ENCODE data around the gene DSCAM. TPM values are rescaled to one million over a fixed set of nuclear protein-coding genes. Genes with fewer than 3 reads are reported as not detected.
"Not testable (repeated sequence)": the region's sequence is repeated elsewhere in the genome, so short reads cannot be mapped to it uniquely, and the experiment has no call there.

DSCAM gene, protein sequence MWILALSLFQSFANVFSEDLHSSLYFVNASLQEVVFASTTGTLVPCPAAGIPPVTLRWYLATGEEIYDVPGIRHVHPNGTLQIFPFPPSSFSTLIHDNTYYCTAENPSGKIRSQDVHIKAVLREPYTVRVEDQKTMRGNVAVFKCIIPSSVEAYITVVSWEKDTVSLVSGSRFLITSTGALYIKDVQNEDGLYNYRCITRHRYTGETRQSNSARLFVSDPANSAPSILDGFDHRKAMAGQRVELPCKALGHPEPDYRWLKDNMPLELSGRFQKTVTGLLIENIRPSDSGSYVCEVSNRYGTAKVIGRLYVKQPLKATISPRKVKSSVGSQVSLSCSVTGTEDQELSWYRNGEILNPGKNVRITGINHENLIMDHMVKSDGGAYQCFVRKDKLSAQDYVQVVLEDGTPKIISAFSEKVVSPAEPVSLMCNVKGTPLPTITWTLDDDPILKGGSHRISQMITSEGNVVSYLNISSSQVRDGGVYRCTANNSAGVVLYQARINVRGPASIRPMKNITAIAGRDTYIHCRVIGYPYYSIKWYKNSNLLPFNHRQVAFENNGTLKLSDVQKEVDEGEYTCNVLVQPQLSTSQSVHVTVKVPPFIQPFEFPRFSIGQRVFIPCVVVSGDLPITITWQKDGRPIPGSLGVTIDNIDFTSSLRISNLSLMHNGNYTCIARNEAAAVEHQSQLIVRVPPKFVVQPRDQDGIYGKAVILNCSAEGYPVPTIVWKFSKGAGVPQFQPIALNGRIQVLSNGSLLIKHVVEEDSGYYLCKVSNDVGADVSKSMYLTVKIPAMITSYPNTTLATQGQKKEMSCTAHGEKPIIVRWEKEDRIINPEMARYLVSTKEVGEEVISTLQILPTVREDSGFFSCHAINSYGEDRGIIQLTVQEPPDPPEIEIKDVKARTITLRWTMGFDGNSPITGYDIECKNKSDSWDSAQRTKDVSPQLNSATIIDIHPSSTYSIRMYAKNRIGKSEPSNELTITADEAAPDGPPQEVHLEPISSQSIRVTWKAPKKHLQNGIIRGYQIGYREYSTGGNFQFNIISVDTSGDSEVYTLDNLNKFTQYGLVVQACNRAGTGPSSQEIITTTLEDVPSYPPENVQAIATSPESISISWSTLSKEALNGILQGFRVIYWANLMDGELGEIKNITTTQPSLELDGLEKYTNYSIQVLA (N-terminal part only)
- not detected for total RNA-seq
- not detected for total RNA-seq (2013)

DNA sequence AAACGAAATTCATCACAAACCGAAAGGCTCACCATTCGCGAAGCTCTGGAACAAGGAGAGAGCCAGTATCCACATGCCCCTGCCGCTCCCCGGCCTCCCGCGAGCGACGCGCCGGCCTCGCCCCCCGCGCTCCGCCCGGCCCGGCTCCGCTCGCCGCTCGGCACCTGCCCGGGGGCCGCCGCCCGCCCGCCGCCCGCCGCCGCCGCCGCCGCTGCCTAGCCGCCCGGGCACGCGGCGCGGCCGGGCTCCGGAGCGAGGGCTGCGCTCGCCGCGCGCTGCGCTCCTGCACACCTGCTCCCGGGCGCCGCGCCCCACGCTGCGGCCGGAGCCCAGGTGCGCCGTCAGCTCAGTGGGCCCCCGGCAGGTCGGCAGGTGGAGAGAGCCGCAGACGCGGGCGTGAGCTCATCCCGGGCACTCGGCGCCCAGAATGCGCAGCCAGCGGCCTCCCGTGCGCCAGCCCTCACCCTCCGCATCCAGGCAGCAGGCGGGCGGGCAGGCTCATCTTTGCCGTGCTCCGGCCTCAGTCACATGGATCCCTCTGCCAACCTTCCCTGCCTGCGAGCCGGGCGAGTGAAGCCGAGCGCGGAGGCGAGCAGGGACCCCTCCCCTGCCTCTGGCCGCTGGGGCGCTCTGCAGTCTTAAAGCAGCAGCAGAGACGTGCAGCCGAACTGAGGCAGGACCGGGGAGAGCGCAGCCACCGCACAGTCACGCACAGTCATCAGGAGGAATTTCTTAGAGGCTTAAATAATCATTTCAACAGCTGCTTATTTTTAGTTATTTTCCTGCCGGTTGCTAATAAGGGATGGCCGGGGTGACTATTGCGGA, at the start of gene DSCAM:
DSCAM (minus strand) TSS at position 572 of the 825 bp plus-strand sequence; CDS start at position 75, 497 bp downstream.
- H3K4me1 ChIP-seq (ENCODE audit: control insufficient read depth, insufficient read depth, low read length) = no peaks in the 10 kb centered on the region
- Mint-ChIP-seq H3K27ac (no peak within 1 kb of the TSS), H3K4me1 (no peaks in the 10 kb centered on the region), H3K9me3 (peaks cover 2 to 4% of the 10 kb centered on the region in 2 donors), H3K36me3 (no peaks in the 10 kb centered on the region), H3K27me3 (ENCODE audit: low read depth in 2 of 2) (peaks cover 16 to 40% of the 10 kb centered on the region in 2 donors), H3K4me3 (no peak within 1 kb of the TSS)
- no peak within 1 kb of the TSS for H3K27ac ChIP-seq (ENCODE audit: low read length)
- no peak for DNase-seq
- 10% methylated on average over 94 of the region's 94 CpGs for WGBS (ENCODE audit: insufficient coverage)
- no peak for ATAC-seq
- TF ChIP-seq, protein P1, sequence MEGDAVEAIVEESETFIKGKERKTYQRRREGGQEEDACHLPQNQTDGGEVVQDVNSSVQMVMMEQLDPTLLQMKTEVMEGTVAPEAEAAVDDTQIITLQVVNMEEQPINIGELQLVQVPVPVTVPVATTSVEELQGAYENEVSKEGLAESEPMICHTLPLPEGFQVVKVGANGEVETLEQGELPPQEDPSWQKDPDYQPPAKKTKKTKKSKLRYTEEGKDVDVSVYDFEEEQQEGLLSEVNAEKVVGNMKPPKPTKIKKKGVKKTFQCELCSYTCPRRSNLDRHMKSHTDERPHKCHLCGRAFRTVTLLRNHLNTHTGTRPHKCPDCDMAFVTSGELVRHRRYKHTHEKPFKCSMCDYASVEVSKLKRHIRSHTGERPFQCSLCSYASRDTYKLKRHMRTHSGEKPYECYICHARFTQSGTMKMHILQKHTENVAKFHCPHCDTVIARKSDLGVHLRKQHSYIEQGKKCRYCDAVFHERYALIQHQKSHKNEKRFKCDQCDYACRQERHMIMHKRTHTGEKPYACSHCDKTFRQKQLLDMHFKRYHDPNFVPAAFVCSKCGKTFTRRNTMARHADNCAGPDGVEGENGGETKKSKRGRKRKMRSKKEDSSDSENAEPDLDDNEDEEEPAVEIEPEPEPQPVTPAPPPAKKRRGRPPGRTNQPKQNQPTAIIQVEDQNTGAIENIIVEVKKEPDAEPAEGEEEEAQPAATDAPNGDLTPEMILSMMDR (IDR thresholded peaks at IDR 0.05) = no peak
- H3K4me3 ChIP-seq (ENCODE audit: low read length) = no peak within 1 kb of the TSS
- intact Hi-C loops (cut with micrococcal nuclease) = no loop called here
- no peaks in the 10 kb centered on the region for H3K36me3 ChIP-seq (ENCODE audit: control insufficient read depth, insufficient read depth, low read length)
- H3K27me3 ChIP-seq (ENCODE audit: control insufficient read depth, insufficient read depth, low read length) = peaks cover 3% of the 10 kb centered on the region
- no peaks in the 10 kb centered on the region for H3K9me3 ChIP-seq (ENCODE audit: control insufficient read depth, insufficient read depth, low read length)

DNA sequence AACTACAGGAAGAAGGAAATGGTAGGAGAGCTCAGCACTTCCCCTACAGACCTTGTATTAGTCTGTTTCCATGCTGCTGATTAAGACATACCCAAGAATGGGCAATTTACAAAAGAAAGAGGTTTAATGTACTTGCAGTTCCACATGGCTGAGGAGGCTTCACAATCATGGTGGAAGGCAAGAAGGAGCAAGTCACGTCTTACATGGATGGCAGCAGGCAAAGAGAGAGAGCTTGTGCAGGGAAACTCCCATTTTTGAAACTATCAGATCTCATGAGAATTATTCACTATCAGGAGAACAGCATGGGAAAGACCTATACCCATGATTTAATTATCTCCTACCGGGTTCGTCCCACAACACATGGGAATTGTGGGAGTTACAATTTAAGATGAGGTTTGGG, 48.7 kb upstream of the DSCAM start:
- DNase-seq; H3K36me3 Mint-ChIP-seq; H3K9me3 Mint-ChIP-seq; H3K27me3 ChIP-seq (ENCODE audit: control insufficient read depth, insufficient read depth, low read length); H3K27me3 Mint-ChIP-seq (ENCODE audit: low read depth in 2 of 2); H3K27ac ChIP-seq (ENCODE audit: low read length); H3K4me3 ChIP-seq (ENCODE audit: low read length); H3K36me3 ChIP-seq (ENCODE audit: control insufficient read depth, insufficient read depth, low read length); H3K4me3 Mint-ChIP-seq; ATAC-seq; intact Hi-C loops (cut with micrococcal nuclease); H3K27ac Mint-ChIP-seq; H3K9me3 ChIP-seq (ENCODE audit: control insufficient read depth, insufficient read depth, low read length); H3K4me1 Mint-ChIP-seq; H3K4me1 ChIP-seq (ENCODE audit: control insufficient read depth, insufficient read depth, low read length): not testable (repeated sequence)
- WGBS (ENCODE audit: insufficient coverage) = 72% methylated on average over 1 of the region's 3 CpGs

DNA sequence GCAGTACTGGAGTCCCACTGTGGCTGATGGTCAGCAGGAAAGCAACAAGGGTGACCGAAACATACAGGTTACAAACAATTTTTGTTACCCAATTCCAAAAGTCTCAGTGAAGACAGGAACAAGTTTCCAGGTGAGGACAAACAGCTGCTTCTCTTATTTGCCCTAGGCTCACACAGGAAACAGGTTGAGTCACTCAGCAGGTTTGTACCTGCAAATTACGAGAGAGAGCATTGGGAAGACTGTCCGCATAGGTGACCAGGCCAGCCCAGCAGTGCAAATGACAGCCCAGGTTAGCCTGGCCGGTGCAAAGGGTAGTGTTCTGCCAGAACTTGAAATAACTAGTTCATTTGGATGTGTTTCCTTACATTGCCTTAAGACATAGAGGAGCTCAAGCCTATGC, 40.0 kb upstream of the DSCAM start:
- H3K4me3 ChIP-seq (ENCODE audit: low read length) = no peak overlapping the region
- no peaks in the 10 kb centered on the region for H3K4me1 ChIP-seq (ENCODE audit: control insufficient read depth, insufficient read depth, low read length)
- no peaks in the 10 kb centered on the region for H3K4me1 Mint-ChIP-seq
- DNase-seq (no peak), ATAC-seq (no peak)
- 88% methylated on average over 4 of the region's 4 CpGs for WGBS (ENCODE audit: insufficient coverage)
- H3K4me3 Mint-ChIP-seq = no peak overlapping the region
- H3K9me3 ChIP-seq (ENCODE audit: control insufficient read depth, insufficient read depth, low read length) = no peaks in the 10 kb centered on the region
- TF ChIP-seq, protein P1 (IDR thresholded peaks at IDR 0.05) = no peak
- H3K36me3 ChIP-seq (ENCODE audit: control insufficient read depth, insufficient read depth, low read length) = no peaks in the 10 kb centered on the region
- no peaks in the 10 kb centered on the region for H3K36me3 Mint-ChIP-seq
- H3K9me3 Mint-ChIP-seq = peaks cover 0 to 2% of the 10 kb centered on the region in 2 donors
- H3K27me3 ChIP-seq (ENCODE audit: control insufficient read depth, insufficient read depth, low read length) = no peaks in the 10 kb centered on the region
- intact Hi-C loops (cut with micrococcal nuclease) = no loop called here
- no peak overlapping the region for H3K27ac ChIP-seq (ENCODE audit: low read length)
- H3K27ac Mint-ChIP-seq = no peak overlapping the region
- peaks cover 0 to 3% of the 10 kb centered on the region in 2 donors for H3K27me3 Mint-ChIP-seq (ENCODE audit: low read depth in 2 of 2)

All from natural killer cell (primary cell).